ENCODE results near the gene SESN1. TPM values are rescaled to one million over a fixed set of nuclear protein-coding genes. Genes with fewer than 3 reads are reported as not detected.
"Not testable (repeated sequence)": the region's sequence is repeated elsewhere in the genome, so short reads cannot be mapped to it uniquely, and the experiment has no call there.

SESN1 gene
- polyA plus RNA-seq, 1 donor (not counting 4 experiments of a cell fraction or from before 2014, with no cell fraction given), result 21.4 TPM

GRCh38 chr6:108983151-108983550 lies 111.5 kb downstream of the SESN1 start:
- dilution Hi-C loops (cut with MboI; ENCODE audit: extremely low pct_ligation_motif_present, low sequenced_read_pairs), result no loop called here
- Histone ChIP-seq H3K79me2 (ENCODE audit: control insufficient read depth, insufficient read depth, low read length) (no peaks in the 10 kb centered on the region), H3K9me1 (ENCODE audit: control insufficient read depth, extremely low read depth, insufficient read depth, low read length) (no peaks in the 10 kb centered on the region), H3K4me3 (ENCODE audit: control insufficient read depth in 2 of 3, extremely low read depth in 1 of 3, insufficient read depth in 2 of 3, low read depth in 1 of 3, low read length in 3 of 3) (no peak overlapping the region), H3K36me3 (ENCODE audit: control insufficient read depth in 2 of 2, extremely low read depth in 1 of 2, insufficient read depth in 2 of 2, low read length in 2 of 2) (peaks cover 0 to 1% of the 10 kb centered on the region in 2 experiments), H3K4me1 (ENCODE audit: control insufficient read depth, extremely low read depth, insufficient read depth, low read length) (no peaks in the 10 kb centered on the region), H3K27me3 (ENCODE audit: control insufficient read depth, extremely low read depth, insufficient read depth, low read length) (no peaks in the 10 kb centered on the region), H3K4me2 (ENCODE audit: control insufficient read depth, extremely low read depth, insufficient read depth, low read depth, low read length) (no peak overlapping the region), H3K9ac (ENCODE audit: control insufficient read depth, extremely low read depth, insufficient read depth, low read length) (no peak overlapping the region), H2AFZ (ENCODE audit: control insufficient read depth, low read length) (no peak overlapping the region), H3K9me3 (ENCODE audit: control insufficient read depth, low read depth, low read length) (no peaks in the 10 kb centered on the region), H4K20me1 (ENCODE audit: control insufficient read depth, extremely low read depth, insufficient read depth, low read length) (no peaks in the 10 kb centered on the region), H3K27ac (ENCODE audit: control insufficient read depth, insufficient read depth, low read length) (no peak overlapping the region)
- no peak for DNase-seq (ENCODE audit: low read depth, low spot score)
- TF ChIP-seq EZH2 (IDR thresholded peaks at IDR 0.05; ENCODE audit: low read length), result no peak
- no peak for TF ChIP-seq CTCF (optimal IDR thresholded peaks at IDR 0.05 in 1 of 3, IDR thresholded peaks at IDR 0.05 in 1 of 3, conservative IDR thresholded peaks at IDR 0.05 in 1 of 3; ENCODE audit: extremely low read depth in 1 of 3, insufficient read depth in 2 of 3, low read length in 3 of 3)
- FAIRE-seq, result no peak

- Histone ChIP-seq H3K9me3 (ENCODE audit: control insufficient read depth, low read depth, low read length) (no peaks in the 10 kb centered on the region), H3K4me1 (ENCODE audit: control insufficient read depth, extremely low read depth, insufficient read depth, low read length) (no peaks in the 10 kb centered on the region), H3K9me1 (ENCODE audit: control insufficient read depth, extremely low read depth, insufficient read depth, low read length) (no peaks in the 10 kb centered on the region), H3K79me2 (ENCODE audit: control insufficient read depth, insufficient read depth, low read length) (no peaks in the 10 kb centered on the region), H3K27me3 (ENCODE audit: control insufficient read depth, extremely low read depth, insufficient read depth, low read length) (no peaks in the 10 kb centered on the region), H2AFZ (ENCODE audit: control insufficient read depth, low read length) (no peak overlapping the region), H3K27ac (ENCODE audit: control insufficient read depth, insufficient read depth, low read length) (no peak overlapping the region), H3K36me3 (ENCODE audit: control insufficient read depth in 2 of 2, extremely low read depth in 1 of 2, insufficient read depth in 2 of 2, low read length in 2 of 2) (no peaks in the 10 kb centered on the region), H3K4me3 (ENCODE audit: control insufficient read depth in 2 of 3, extremely low read depth in 1 of 3, insufficient read depth in 2 of 3, low read depth in 1 of 3, low read length in 3 of 3) (no peak overlapping the region), H3K4me2 (ENCODE audit: control insufficient read depth, extremely low read depth, insufficient read depth, low read depth, low read length) (no peak overlapping the region), H4K20me1 (ENCODE audit: control insufficient read depth, extremely low read depth, insufficient read depth, low read length) (no peaks in the 10 kb centered on the region), H3K9ac (ENCODE audit: control insufficient read depth, extremely low read depth, insufficient read depth, low read length) (no peak overlapping the region)
- no peak for DNase-seq (ENCODE audit: low read depth, low spot score)
- dilution Hi-C loops (cut with MboI; ENCODE audit: extremely low pct_ligation_motif_present, low sequenced_read_pairs), result no loop called here
- no peak for TF ChIP-seq CTCF (optimal IDR thresholded peaks at IDR 0.05 in 1 of 3, IDR thresholded peaks at IDR 0.05 in 1 of 3, conservative IDR thresholded peaks at IDR 0.05 in 1 of 3; ENCODE audit: extremely low read depth in 1 of 3, insufficient read depth in 2 of 3, low read length in 3 of 3)
- no peak for TF ChIP-seq EZH2 (IDR thresholded peaks at IDR 0.05; ENCODE audit: low read length)
- no peak for FAIRE-seq
Observed at GRCh38 chr6:108982154-108983113, 112.2 kb downstream of the SESN1 start.

GRCh38 chr6:108978638-108979037 lies 116.0 kb downstream of the SESN1 start:
- H3K4me1 ChIP-seq (ENCODE audit: control insufficient read depth, extremely low read depth, insufficient read depth, low read length); FAIRE-seq; H3K27me3 ChIP-seq (ENCODE audit: control insufficient read depth, extremely low read depth, insufficient read depth, low read length); H3K36me3 ChIP-seq (ENCODE audit: control insufficient read depth in 2 of 2, extremely low read depth in 1 of 2, insufficient read depth in 2 of 2, low read length in 2 of 2); H3K9me1 ChIP-seq (ENCODE audit: control insufficient read depth, extremely low read depth, insufficient read depth, low read length); H3K9me3 ChIP-seq (ENCODE audit: control insufficient read depth, low read depth, low read length); H3K79me2 ChIP-seq (ENCODE audit: control insufficient read depth, insufficient read depth, low read length); H3K4me2 ChIP-seq (ENCODE audit: control insufficient read depth, extremely low read depth, insufficient read depth, low read depth, low read length); H4K20me1 ChIP-seq (ENCODE audit: control insufficient read depth, extremely low read depth, insufficient read depth, low read length); H2AFZ ChIP-seq (ENCODE audit: control insufficient read depth, low read length); H3K9ac ChIP-seq (ENCODE audit: control insufficient read depth, extremely low read depth, insufficient read depth, low read length); H3K4me3 ChIP-seq (ENCODE audit: control insufficient read depth in 2 of 3, extremely low read depth in 1 of 3, insufficient read depth in 2 of 3, low read depth in 1 of 3, low read length in 3 of 3); dilution Hi-C loops (cut with MboI; ENCODE audit: extremely low pct_ligation_motif_present, low sequenced_read_pairs); H3K27ac ChIP-seq (ENCODE audit: control insufficient read depth, insufficient read depth, low read length); DNase-seq (ENCODE audit: low read depth, low spot score): not testable (repeated sequence)

Data from keratinocyte (primary cell).